Measurements from ENCODE around the gene TNS2. TPM values are rescaled to one million over a fixed set of nuclear protein-coding genes. Genes with fewer than 3 reads are reported as not detected.

TNS2 gene, protein sequence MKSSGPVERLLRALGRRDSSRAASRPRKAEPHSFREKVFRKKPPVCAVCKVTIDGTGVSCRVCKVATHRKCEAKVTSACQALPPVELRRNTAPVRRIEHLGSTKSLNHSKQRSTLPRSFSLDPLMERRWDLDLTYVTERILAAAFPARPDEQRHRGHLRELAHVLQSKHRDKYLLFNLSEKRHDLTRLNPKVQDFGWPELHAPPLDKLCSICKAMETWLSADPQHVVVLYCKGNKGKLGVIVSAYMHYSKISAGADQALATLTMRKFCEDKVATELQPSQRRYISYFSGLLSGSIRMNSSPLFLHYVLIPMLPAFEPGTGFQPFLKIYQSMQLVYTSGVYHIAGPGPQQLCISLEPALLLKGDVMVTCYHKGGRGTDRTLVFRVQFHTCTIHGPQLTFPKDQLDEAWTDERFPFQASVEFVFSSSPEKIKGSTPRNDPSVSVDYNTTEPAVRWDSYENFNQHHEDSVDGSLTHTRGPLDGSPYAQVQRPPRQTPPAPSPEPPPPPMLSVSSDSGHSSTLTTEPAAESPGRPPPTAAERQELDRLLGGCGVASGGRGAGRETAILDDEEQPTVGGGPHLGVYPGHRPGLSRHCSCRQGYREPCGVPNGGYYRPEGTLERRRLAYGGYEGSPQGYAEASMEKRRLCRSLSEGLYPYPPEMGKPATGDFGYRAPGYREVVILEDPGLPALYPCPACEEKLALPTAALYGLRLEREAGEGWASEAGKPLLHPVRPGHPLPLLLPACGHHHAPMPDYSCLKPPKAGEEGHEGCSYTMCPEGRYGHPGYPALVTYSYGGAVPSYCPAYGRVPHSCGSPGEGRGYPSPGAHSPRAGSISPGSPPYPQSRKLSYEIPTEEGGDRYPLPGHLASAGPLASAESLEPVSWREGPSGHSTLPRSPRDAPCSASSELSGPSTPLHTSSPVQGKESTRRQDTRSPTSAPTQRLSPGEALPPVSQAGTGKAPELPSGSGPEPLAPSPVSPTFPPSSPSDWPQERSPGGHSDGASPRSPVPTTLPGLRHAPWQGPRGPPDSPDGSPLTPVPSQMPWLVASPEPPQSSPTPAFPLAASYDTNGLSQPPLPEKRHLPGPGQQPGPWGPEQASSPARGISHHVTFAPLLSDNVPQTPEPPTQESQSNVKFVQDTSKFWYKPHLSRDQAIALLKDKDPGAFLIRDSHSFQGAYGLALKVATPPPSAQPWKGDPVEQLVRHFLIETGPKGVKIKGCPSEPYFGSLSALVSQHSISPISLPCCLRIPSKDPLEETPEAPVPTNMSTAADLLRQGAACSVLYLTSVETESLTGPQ (N-terminal part only)
- polyA plus RNA-seq = 10 to 100 TPM; 32.9 to 48.6 TPM

DNA sequence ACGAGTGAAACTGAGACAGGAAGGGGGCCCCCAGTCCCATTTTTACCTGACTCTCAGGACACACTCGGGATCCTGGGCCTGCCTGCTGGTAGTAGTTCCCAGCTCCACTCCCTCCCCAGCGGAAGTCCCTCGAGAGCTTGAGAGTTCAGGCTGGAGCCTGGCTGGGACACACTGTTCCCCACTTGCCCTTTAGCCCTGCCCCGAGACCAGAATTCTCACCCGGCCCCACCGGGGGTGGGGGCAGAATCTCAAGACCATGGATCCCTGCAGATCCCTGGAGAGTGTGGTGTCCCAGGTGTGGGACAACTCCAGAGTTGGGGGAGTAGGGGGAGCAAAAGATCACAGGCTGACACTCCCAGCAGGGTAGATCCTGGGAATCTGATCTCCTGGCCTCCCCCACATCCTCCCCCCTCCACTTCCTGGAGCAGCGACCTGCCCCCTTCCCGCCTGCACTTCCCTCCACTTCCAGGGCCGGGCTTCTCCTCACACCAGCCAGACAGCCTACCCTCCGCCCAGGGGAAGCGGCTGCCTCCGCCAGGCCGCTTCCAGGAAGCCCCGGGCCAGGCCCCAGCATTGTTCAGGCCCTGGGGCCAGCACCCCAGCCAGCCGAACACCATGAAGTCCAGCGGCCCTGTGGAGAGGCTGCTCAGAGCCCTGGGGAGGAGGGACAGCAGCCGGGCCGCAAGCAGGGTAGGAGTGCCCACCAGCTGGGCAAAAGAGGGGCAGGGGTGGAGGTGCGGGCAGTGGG lies at the start of gene TNS2:
Gene TNS2 (plus strand): TSS at position 495 of the 748 bp plus-strand sequence. CDS start 121 bp downstream, at position 616.
- Histone ChIP-seq H3K4me3 (ENCODE audit: low read depth in 1 of 2, low read length in 2 of 2) (peak within 1 kb of the TSS; percentile 34 to 52), H3K36me3 (ENCODE audit: control insufficient read depth in 2 of 2, insufficient read depth in 2 of 2, low read length in 1 of 2) (peaks cover 0 to 6% of the 10 kb centered on the region in 2 donors), H3K4me1 (ENCODE audit: control insufficient read depth in 2 of 2, insufficient read depth in 2 of 2, low read length in 1 of 2) (peaks cover 3 to 28% of the 10 kb centered on the region in 2 donors), H3K27ac (ENCODE audit: low read depth in 2 of 2, low read length in 1 of 2) (peak within 1 kb of the TSS; percentile 96 to 99), H3K27me3 (ENCODE audit: control insufficient read depth in 1 of 2, insufficient read depth in 2 of 2, low read length in 2 of 2) (no peaks in the 10 kb centered on the region), H3K9me3 (ENCODE audit: control insufficient read depth in 2 of 2, insufficient read depth in 1 of 2, low read depth in 1 of 2, low read length in 1 of 2) (no peaks in the 10 kb centered on the region)
- 35 to 39% methylated on average over 17 to 20 of the region's 20 CpGs for WGBS, 2 donors

DNA sequence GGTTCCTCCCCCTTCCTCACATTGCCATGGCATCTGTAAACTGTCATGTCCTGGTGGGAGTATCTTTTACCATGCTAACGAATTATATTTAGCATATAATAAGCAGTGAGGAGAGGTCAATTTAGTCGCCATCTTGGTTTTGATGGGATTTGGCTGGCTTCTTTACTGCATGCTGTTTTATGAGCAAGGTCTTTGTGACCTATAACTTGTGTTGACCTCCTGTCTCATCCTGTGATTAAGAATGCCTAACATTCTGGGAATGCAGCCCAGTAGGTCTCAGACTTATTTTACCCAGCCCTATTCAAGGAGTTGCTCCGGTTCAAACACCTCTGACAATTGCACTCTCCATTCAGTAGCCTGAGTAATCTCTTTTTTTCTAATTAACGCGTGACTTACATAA lies 45.7 kb upstream of the TNS2 start:
- no peaks in the 10 kb centered on the region for H3K27me3 ChIP-seq (ENCODE audit: control insufficient read depth in 1 of 2, insufficient read depth in 2 of 2, low read length in 2 of 2)
- WGBS, 2 donors = 57 to 65% methylated on average over 5 of the region's 5 CpGs
- H3K4me3 ChIP-seq (ENCODE audit: low read depth in 1 of 2, low read length in 2 of 2) = peak overlapping the region in 1 of 2 donors; percentile 3
- no peaks in the 10 kb centered on the region for H3K36me3 ChIP-seq (ENCODE audit: control insufficient read depth in 2 of 2, insufficient read depth in 2 of 2, low read length in 1 of 2)
- no peak overlapping the region for H3K27ac ChIP-seq (ENCODE audit: low read depth in 2 of 2, low read length in 1 of 2)
- H3K4me1 ChIP-seq (ENCODE audit: control insufficient read depth in 2 of 2, insufficient read depth in 2 of 2, low read length in 1 of 2) = no peaks in the 10 kb centered on the region
- H3K9me3 ChIP-seq (ENCODE audit: control insufficient read depth in 2 of 2, insufficient read depth in 1 of 2, low read depth in 1 of 2, low read length in 1 of 2) = no peaks in the 10 kb centered on the region

DNA sequence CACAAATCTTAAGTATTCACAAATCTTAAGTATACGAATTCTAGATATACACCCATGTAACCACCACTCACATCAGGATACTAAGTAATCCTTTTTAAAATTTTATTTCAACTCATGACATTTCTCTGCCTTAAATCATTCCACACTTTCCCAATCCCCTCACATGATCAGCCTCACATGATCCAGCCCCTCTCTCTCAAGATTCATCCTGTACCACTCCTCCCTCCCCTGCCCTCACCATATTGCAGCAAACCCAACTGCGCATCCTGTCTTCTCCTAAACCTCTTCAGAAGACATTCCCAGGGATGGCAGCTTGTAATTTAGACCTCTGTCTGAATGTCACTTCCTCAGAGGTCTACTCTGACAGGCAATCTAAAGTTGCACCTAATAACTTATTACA lies 45.3 kb upstream of the TNS2 start:
- Histone ChIP-seq H3K9me3 (ENCODE audit: control insufficient read depth in 2 of 2, insufficient read depth in 1 of 2, low read depth in 1 of 2, low read length in 1 of 2) (no peaks in the 10 kb centered on the region), H3K36me3 (ENCODE audit: control insufficient read depth in 2 of 2, insufficient read depth in 2 of 2, low read length in 1 of 2) (no peaks in the 10 kb centered on the region), H3K4me1 (ENCODE audit: control insufficient read depth in 2 of 2, insufficient read depth in 2 of 2, low read length in 1 of 2) (no peaks in the 10 kb centered on the region), H3K27ac (ENCODE audit: low read depth in 2 of 2, low read length in 1 of 2) (peak overlapping the region; percentile 64 to 68), H3K27me3 (ENCODE audit: control insufficient read depth in 1 of 2, insufficient read depth in 2 of 2, low read length in 2 of 2) (no peaks in the 10 kb centered on the region), H3K4me3 (ENCODE audit: low read depth in 1 of 2, low read length in 2 of 2) (no peak overlapping the region)
- 69 to 74% methylated on average over 2 of the region's 2 CpGs for WGBS, 2 donors

DNA sequence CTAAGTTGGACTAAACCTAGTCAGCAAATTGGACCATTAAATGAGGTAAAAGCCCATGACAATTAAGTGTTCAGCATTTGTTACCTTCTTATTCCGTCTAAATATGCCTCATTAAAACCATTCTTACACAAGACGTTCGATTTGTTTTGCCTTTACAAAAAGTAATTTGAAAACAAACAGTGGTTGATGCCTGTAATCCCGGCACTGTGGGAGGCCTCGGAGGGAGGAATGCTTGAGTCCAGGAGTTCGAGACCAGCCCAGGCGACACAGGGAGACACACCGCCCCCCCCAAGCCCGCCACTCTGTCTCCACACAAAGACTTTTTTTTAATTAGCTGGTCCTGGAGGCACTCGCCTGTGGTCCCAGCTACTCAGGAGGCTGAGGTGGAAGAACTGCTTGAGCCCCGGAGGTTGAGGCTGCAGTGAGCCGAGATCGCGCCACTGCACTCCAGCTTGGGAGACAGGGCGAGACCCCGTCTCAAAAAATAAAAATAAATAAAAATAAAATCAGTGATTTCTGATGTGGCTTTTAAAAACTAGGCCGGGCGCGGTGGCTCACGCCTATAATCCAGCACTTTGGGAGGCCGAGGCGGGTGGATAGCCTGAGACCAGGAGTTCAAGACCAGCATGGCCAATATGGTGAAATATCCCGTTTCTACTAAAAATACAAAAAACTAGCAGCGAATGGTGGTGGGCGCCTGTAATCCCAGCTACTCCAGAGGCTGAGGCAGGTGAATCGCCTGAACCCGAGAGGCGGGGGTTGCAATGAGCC lies 44.5 kb upstream of the TNS2 start:
- no peaks in the 10 kb centered on the region for H3K4me1 ChIP-seq (ENCODE audit: control insufficient read depth in 2 of 2, insufficient read depth in 2 of 2, low read length in 1 of 2)

DNA sequence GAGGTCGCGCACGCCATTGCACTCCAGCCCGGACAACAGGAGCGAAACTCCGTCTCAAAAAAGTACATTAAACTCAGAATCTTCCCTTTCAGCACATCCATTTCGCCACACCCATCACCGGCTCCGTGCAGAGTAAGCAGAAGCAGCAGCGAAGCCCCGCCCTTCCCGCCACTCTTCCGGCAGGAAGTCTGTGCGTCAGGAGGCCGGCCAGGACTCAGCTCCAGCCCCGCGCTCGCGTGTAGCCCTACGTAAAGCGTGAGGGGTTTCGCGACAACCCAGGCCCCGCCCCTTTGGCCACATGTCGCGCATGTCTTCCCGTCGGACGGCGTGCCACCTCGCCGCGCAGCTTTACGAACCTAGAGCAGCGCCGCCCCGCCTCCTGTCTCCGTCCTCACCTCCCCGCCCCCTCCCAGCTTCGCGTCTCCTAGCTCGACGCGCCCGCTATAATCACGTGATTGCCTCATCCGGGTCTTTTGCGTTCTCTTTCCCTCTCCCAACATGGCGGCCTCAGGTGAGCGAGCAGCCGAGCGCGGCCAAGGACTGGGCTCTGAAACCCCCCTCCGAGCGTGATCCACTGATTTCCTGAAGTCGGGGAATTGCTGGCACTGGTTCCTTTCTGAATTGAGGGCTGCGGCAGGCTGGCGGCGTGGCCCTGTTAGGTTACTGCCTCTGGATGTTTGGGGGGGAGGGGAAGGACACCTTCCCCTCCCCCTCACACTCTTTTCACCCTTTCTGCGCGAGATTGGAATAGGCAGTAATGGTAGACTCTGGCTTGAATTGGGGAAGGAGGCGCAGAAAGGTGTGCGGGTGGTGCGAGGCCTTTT lies 43.7 kb upstream of the TNS2 start, which contains the start of gene EIF4B:
Gene EIF4B (plus strand): TSS at position 471 of the 824 bp plus-strand sequence. CDS start 28 bp downstream, at position 499.
- Histone ChIP-seq H3K4me3 (ENCODE audit: low read depth in 1 of 2, low read length in 2 of 2) (peak within 1 kb of the TSS; percentile 94 to 95), H3K27me3 (ENCODE audit: control insufficient read depth in 1 of 2, insufficient read depth in 2 of 2, low read length in 2 of 2) (no peaks in the 10 kb centered on the region), H3K27ac (ENCODE audit: low read depth in 2 of 2, low read length in 1 of 2) (peak within 1 kb of the TSS; percentile 80 to 96), H3K9me3 (ENCODE audit: control insufficient read depth in 2 of 2, insufficient read depth in 1 of 2, low read depth in 1 of 2, low read length in 1 of 2) (no peaks in the 10 kb centered on the region), H3K4me1 (ENCODE audit: control insufficient read depth in 2 of 2, insufficient read depth in 2 of 2, low read length in 1 of 2) (no peaks in the 10 kb centered on the region), H3K36me3 (ENCODE audit: control insufficient read depth in 2 of 2, insufficient read depth in 2 of 2, low read length in 1 of 2) (no peaks in the 10 kb centered on the region)
- 0% methylated on average over 56 to 64 of the region's 64 CpGs for WGBS, 2 donors

More for the DNA sequence above, 44.5 kb upstream of the TNS2 start:
- no peaks in the 10 kb centered on the region for H3K9me3 ChIP-seq (ENCODE audit: control insufficient read depth in 2 of 2, insufficient read depth in 1 of 2, low read depth in 1 of 2, low read length in 1 of 2)
- no peaks in the 10 kb centered on the region for H3K36me3 ChIP-seq (ENCODE audit: control insufficient read depth in 2 of 2, insufficient read depth in 2 of 2, low read length in 1 of 2)
- peak overlapping the region; percentile 50 to 92 for H3K27ac ChIP-seq (ENCODE audit: low read depth in 2 of 2, low read length in 1 of 2)
- 16 to 18% methylated on average over 28 of the region's 28 CpGs for WGBS, 2 donors
- no peaks in the 10 kb centered on the region for H3K27me3 ChIP-seq (ENCODE audit: control insufficient read depth in 1 of 2, insufficient read depth in 2 of 2, low read length in 2 of 2)
- peak overlapping the region; percentile 59 to 95 for H3K4me3 ChIP-seq (ENCODE audit: low read depth in 1 of 2, low read length in 2 of 2)

DNA sequence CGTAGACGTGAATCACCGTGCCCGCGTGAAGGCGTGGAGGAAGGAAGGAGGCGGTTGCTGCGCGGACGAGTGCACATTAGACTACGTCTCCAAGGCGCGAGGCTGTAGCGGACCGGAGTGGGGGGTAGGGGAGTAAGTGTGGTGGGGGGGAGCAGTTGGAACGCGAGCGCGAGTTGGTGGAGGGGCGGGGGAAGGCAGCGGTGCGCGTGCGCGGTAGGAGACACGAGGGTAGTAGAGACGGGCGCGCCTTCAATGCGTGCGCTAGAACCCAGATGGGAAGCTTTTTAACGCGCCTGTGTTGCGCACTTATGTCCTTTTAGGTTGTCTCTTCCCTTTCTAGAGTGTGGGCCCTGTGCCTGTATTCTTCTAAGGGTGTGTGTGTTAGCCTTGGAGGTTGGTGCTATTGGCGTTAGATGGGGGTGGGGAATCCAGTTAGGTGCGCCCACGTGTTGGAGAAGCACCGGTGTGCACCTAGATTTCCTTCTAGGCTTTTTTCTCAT lies 43.0 kb upstream of the TNS2 start:
- H3K27me3 ChIP-seq (ENCODE audit: control insufficient read depth in 1 of 2, insufficient read depth in 2 of 2, low read length in 2 of 2) = no peaks in the 10 kb centered on the region
- H3K4me1 ChIP-seq (ENCODE audit: control insufficient read depth in 2 of 2, insufficient read depth in 2 of 2, low read length in 1 of 2) = no peaks in the 10 kb centered on the region
- H3K27ac ChIP-seq (ENCODE audit: low read depth in 2 of 2, low read length in 1 of 2) = peak overlapping the region; percentile 80 to 96
- H3K36me3 ChIP-seq (ENCODE audit: control insufficient read depth in 2 of 2, insufficient read depth in 2 of 2, low read length in 1 of 2) = no peaks in the 10 kb centered on the region
- peak overlapping the region; percentile 94 to 95 for H3K4me3 ChIP-seq (ENCODE audit: low read depth in 1 of 2, low read length in 2 of 2)
- H3K9me3 ChIP-seq (ENCODE audit: control insufficient read depth in 2 of 2, insufficient read depth in 1 of 2, low read depth in 1 of 2, low read length in 1 of 2) = no peaks in the 10 kb centered on the region
- WGBS, 2 donors = 0% methylated on average over 38 of the region's 38 CpGs

DNA sequence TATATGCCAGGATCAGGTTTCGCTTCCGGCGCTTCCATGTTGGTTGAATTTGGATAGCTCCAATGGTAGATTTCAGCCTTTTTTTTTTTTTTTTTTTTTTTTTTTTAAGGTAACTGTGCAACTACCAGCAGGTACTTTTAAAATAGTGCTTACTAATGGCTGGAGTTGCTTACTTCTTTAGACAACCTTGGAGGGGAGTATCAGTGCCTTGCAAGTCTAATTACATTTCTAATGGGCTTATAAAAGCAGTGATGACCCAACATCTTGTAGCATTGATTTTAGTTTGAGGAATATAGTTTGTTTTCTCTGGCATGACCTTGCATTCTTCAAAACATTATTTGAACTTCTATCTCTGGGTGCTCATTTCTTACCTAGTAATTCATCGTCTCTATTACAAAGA lies 42.5 kb upstream of the TNS2 start:
- Histone ChIP-seq H3K4me1 (ENCODE audit: control insufficient read depth in 2 of 2, insufficient read depth in 2 of 2, low read length in 1 of 2) (no peaks in the 10 kb centered on the region), H3K9me3 (ENCODE audit: control insufficient read depth in 2 of 2, insufficient read depth in 1 of 2, low read depth in 1 of 2, low read length in 1 of 2) (no peaks in the 10 kb centered on the region), H3K27ac (ENCODE audit: low read depth in 2 of 2, low read length in 1 of 2) (peak overlapping the region in 1 of 2 donors; percentile 80), H3K36me3 (ENCODE audit: control insufficient read depth in 2 of 2, insufficient read depth in 2 of 2, low read length in 1 of 2) (no peaks in the 10 kb centered on the region), H3K4me3 (ENCODE audit: low read depth in 1 of 2, low read length in 2 of 2) (peak overlapping the region; percentile 94 to 95), H3K27me3 (ENCODE audit: control insufficient read depth in 1 of 2, insufficient read depth in 2 of 2, low read length in 2 of 2) (no peaks in the 10 kb centered on the region)
- WGBS, 2 donors = 23 to 24% methylated on average over 4 of the region's 4 CpGs
